A204.1 (cell line): Measurements from ENCODE around the gene ZNF726.
"Not testable (repeated sequence)": the region's sequence is repeated elsewhere in the genome, so short reads cannot be mapped to it uniquely, and the experiment has no call there.

Source experiments
- FAIRE-seq: peaks from 2 replicates; lab custom pipeline; 2012; peaks lifted over from hg19 to GRCh38; lab: Jason Lieb, UNC

The ZNF726 gene

GRCh38 chr19:23946569-23946968, 31.9 kb downstream of the ZNF726 start:
- no peak for FAIRE-seq

- no peak for FAIRE-seq
These were observed 34.9 kb downstream of the ZNF726 start for GRCh38 chr19:23949611-23950010.

GRCh38 chr19:23956051-23956450, 41.4 kb downstream of the ZNF726 start:
- FAIRE-seq: no peak

- no peak for FAIRE-seq
These were observed 43.1 kb downstream of the ZNF726 start for GRCh38 chr19:23957660-23958281.

- FAIRE-seq: not testable (repeated sequence)
These were observed 48.7 kb downstream of the ZNF726 start for GRCh38 chr19:23963396-23963795.

GRCh38 chr19:23963881-23964280, 49.2 kb downstream of the ZNF726 start:
- FAIRE-seq: not testable (repeated sequence)

- FAIRE-seq: not testable (repeated sequence)
These were observed 49.6 kb downstream of the ZNF726 start for GRCh38 chr19:23964334-23964733.

GRCh38 chr19:23969630-23970029, 54.9 kb downstream of the ZNF726 start:
- no peak for FAIRE-seq

- FAIRE-seq: no peak
These were observed 56.9 kb downstream of the ZNF726 start for GRCh38 chr19:23971598-23971997.

- FAIRE-seq: no peak
These were observed 57.5 kb downstream of the ZNF726 start for GRCh38 chr19:23972161-23972560.

GRCh38 chr19:23974941-23975340, 60.3 kb downstream of the ZNF726 start:
- FAIRE-seq: no peak

GRCh38 chr19:23976631-23977030, 61.9 kb downstream of the ZNF726 start:
- FAIRE-seq: not testable (repeated sequence)

GRCh38 chr19:23977256-23977655, 62.6 kb downstream of the ZNF726 start:
- not testable (repeated sequence) for FAIRE-seq

- no peak for FAIRE-seq
These were observed 63.4 kb downstream of the ZNF726 start for GRCh38 chr19:23978068-23978467.

- FAIRE-seq: no peak
These were observed 66.1 kb downstream of the ZNF726 start for GRCh38 chr19:23980805-23981204.

GRCh38 chr19:23981863-23982262, 67.2 kb downstream of the ZNF726 start:
- no peak for FAIRE-seq

GRCh38 chr19:23983406-23983805, 68.7 kb downstream of the ZNF726 start:
- FAIRE-seq: no peak
